ENCODE measurements around the gene MMS19.

MMS19 gene, protein sequence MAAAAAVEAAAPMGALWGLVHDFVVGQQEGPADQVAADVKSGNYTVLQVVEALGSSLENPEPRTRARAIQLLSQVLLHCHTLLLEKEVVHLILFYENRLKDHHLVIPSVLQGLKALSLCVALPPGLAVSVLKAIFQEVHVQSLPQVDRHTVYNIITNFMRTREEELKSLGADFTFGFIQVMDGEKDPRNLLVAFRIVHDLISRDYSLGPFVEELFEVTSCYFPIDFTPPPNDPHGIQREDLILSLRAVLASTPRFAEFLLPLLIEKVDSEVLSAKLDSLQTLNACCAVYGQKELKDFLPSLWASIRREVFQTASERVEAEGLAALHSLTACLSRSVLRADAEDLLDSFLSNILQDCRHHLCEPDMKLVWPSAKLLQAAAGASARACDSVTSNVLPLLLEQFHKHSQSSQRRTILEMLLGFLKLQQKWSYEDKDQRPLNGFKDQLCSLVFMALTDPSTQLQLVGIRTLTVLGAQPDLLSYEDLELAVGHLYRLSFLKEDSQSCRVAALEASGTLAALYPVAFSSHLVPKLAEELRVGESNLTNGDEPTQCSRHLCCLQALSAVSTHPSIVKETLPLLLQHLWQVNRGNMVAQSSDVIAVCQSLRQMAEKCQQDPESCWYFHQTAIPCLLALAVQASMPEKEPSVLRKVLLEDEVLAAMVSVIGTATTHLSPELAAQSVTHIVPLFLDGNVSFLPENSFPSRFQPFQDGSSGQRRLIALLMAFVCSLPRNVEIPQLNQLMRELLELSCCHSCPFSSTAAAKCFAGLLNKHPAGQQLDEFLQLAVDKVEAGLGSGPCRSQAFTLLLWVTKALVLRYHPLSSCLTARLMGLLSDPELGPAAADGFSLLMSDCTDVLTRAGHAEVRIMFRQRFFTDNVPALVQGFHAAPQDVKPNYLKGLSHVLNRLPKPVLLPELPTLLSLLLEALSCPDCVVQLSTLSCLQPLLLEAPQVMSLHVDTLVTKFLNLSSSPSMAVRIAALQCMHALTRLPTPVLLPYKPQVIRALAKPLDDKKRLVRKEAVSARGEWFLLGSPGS

GRCh38 chr10:97498076-97498840 is at the start of gene MMS19:
MMS19 (minus strand) TSS chr10:97498422; CDS start chr10:97498384, 38 bp downstream.
- DNase-seq: peak; percentile 89 to 100 (median 99)

DNA sequence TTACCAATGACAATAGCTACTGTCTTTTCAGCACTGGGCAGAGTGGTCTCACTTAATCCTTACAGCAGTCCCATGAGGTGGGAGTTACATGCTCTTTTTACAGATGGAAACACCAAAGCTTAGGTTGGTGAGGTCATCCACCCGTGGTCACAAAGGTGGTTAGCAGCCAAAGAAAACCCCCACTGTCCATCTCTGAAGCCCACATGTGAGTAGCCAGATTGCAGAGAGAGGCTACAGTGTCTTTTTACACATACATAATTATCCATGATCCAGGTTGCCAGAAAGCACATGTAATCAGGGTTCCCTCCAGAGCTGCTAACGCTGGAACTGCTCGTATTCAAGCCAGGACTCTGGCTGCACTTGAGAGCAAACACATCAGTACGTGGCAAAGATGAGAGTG is 49.7 kb upstream of the MMS19 start:
- DNase-seq: no peak

DNA sequence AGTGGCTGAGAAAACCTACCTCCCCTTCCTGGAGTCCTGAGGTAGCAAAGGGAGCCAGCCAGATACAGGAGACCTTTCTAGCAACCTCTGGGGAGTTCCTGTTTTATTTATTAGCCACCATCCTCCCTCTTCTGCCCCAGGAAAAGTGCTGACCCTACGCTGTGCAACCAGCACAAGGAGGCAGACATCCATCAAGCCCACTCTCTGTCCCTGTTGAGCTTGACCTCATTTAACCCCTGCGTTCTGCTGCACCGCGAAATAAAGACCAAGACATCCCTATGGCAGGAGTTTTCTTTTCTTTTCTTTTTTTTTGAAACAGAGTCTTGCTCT is 49.0 kb upstream of the MMS19 start:
- DNase-seq: no peak

- DNase-seq: no peak
Measured at GRCh38 chr10:97546456-97547270, 48.4 kb upstream of the MMS19 start.

DNA sequence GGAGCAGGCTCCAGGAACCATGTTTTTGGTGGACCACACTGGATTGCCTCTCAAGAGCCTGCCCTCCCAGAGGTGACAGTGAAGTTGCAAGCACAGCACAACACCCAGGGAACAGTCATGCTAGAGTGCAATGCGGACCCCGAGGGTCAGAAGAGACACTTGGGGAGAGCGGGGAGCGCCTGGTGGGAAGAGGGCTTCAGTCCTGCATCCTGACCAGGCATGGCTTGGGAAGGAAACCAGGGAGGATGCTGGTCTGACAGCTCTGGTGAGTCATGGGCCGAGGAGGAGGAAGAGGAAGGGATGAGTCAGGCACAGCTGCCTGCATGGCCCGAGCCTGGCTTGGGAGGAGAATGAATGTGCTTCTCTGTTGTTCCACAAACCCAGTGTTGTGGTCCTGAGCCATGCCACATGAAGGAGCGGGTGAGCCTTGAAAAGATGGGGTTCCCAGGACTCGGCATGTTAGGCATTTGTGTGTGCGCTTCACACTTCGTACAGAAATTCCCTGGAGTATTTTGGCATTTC is 44.9 kb upstream of the MMS19 start:
- DNase-seq: peak in 55 of 56 donors; percentile 29 to 96 (median 80)

- peak in 46 of 56 donors; percentile 16 to 89 (median 58) for DNase-seq
Measured at GRCh38 chr10:97542169-97543024, 44.2 kb upstream of the MMS19 start.

DNA sequence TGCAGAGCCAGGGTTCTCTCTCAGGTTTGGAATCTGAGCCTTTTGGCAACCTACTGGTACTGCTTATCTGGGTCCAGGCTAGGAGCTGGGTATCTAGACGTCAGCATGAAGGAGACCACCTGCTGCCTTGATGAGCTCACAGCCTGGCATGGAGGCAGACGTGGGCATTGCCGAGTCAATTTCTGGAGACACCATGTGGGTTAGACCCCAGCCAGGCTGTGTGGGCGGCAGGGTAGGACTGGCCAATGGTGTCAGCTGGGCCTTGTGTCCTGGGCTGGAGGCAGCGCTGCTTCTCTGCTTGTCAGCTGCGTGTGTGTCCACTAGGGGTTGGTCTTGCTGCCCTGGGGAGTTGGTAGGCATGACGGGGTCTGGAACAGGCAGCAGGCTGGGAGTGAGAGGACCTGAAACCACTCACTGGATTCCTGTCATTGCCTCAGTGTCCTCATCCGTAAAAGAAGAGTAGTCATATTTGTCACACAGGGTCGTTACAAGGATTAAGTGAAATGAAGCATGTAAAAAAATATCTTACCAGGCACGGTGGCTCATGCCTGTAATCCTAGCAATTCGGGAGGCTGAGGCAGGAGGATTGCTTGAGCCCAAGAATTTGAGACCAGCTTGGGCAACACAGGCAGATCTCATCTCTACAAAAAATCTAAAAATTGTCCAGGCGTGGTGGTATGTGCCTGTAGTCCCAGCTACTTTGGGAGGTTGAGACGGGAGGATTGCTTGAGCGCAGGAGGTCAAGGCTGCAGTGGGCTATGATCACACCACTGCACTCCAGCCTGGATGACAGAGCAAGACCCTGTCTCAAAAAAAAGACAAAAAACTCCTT is 42.7 kb upstream of the MMS19 start:
- DNase-seq: no peak

DNA sequence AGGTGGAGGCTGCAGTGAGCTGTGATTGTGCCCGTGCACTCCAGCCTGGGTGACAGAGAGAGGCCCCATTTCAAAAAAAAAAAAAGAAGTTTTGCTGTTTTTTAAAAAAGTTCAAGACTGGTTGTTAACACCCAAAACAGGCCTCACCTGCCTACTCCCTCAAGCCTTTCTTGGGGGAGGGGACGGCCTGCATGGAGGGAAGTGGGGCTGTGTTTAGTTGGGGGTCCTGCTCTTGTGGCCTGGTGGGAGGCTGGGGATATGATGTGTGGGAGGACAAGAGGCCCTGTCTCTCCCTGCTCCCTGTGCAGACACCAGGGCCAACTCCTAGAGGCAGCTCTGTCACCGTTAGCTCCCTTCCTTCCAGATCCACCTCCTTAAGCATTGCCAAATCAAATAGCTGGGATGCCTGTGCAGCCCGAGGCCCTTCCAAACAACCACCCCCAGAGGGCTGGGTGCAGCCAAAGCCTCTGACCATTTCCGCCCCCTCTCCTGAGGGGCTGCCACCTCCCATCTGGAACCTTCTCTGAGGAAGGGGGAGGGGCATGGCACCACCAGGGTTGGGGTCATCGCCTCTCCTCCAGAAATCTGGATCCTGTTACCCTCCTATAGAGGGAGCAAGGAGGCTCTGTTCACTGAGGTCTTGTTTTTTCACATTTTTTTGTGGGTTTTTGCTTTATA is 41.4 kb upstream of the MMS19 start:
- peak in 1 of 56 donors; percentile 27 for DNase-seq

DNA sequence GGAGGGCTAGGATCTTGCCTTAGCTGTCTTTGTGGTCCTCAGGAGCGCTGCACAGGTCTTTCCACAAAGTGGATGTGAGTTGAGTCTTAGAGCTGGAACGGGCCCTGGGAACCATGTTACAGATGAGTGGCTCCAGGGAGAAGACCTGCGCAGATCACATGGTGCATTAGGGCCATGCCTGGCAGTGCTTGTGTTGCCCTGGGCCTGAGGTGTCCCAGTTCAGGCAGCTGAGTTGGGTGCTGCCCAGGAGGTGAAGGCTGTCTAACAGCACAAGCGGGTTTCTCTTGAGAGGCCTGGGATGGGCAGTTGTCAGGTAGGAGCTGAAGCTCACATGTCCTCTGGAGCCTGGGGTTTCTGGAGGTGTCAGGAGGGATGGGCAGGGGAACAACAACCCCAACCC is 40.6 kb upstream of the MMS19 start:
- DNase-seq: no peak

DNA sequence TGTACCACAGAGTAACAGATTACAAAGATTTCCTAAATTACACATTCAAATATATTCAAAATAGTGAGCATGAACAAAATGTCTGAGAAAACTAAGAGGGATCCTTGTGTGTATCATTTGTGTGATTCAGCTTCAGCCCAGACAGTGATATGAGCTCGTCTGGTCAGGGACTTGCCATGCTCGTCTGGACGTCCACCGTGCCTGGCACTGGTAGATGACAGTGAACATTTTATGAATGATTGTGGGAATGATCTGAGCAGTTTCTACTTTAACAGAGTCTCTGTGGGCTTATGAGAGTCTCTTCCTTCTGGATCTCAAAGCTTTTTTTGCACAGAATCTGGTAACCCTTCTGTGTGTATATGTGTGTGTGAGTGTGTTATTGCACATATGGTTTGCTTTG is 40.2 kb upstream of the MMS19 start:
- DNase-seq: no peak

DNA sequence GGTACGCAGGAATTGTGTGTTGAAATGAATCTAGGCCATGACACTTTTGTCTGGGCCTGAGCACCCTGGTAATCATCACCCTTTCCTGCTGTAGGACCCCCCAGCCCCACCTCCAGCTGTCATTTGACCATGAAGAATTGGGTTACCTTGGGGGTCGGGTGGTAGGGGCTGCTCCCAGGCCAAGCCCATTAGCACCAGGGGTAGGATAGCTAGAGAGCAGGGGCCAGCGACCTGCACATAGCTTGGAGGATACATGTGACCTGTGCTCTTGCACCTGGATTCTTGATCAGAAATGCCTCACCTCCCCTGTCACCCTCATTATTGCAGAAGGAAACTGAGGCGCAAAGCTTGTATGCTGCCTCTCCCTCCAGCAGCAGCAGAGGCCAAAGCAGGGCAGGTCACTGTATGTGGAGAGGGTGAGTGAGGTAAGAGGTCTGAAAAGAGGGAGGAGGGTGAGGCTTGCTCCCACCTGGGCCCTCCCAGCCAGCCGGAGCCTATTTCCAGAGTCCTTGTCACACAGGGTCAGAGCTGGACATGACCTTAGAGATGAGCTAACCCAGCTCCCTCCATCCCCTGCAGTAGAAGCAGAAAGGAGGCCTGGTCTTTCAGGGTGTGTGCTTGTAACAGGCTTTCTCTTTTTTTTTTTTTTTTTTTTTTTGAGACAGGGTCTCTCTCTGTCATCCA is 39.1 kb upstream of the MMS19 start:
- DNase-seq: no peak

DNA sequence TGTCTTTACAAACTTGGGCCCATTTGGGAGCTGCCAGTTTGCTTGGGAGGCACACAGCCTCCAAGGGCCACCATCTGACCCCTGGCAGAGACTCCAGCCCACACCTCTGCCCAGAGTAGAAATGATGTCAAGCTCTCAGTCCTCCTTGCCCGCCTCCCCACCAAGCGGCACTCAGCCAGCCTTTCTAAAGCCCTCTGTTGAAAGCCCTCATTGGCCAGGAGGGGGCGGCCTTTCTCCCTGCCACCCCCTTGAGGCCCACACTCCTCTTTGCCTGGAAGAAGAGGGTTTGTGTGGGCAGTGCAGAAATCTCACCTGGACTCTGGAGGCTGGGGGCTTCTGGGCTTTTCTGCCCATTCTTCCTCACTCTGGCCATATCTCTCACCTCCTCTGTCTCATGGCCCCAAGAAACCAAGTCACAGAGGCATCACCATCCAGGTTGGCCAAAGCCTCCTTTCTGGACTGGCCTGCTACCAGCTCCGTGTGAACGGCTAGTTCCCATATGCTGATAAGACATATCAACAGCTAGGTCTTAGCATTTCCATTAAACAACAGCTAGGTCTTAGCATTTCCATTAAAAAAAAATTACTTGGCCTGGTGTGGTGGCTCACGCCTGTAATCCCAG is 36.6 kb upstream of the MMS19 start:
- peak in 38 of 56 donors; percentile 12 to 81 (median 35) for DNase-seq

GRCh38 chr10:97533888-97534287 is 35.7 kb upstream of the MMS19 start:
- DNase-seq: peak in 15 of 56 donors; percentile 11 to 59 (median 37)

DNA sequence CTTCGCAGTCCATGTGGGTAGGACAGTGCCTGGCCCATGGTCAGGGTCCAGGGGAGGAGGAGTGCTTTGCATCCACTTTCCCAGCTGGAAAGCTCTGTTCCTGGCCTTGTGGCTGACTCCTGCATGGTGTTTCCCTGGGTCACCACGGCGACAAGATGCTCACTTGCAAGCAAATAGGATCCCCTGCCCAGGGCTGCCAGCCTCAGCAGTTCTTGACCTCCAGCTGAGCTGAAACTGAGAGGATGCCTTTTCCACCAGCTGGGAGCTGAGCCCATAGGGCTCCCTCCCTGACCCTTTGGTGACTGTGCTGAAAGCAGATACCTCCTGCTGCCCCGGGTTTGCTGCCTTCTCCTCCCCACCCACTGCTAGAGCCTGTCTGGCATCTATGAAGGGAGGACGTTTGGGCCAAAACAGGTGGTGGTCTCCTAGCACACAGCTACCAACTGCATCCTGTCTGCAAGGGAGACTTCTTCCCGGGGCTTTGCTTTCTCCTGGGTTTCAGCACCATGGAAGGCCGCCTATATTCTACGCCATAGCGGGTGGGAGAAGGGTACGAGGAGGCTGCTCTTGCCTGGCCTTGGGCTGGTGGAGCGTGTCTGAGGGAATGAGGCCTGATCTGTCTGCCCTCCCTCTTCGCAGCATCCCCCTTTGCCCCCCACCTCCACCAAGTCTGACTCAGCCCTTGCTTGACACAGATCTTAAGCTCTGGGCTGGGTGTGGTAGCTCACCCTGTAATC is 34.9 kb upstream of the MMS19 start:
- DNase-seq: peak in 30 of 56 donors; percentile 13 to 73 (median 36)

DNA sequence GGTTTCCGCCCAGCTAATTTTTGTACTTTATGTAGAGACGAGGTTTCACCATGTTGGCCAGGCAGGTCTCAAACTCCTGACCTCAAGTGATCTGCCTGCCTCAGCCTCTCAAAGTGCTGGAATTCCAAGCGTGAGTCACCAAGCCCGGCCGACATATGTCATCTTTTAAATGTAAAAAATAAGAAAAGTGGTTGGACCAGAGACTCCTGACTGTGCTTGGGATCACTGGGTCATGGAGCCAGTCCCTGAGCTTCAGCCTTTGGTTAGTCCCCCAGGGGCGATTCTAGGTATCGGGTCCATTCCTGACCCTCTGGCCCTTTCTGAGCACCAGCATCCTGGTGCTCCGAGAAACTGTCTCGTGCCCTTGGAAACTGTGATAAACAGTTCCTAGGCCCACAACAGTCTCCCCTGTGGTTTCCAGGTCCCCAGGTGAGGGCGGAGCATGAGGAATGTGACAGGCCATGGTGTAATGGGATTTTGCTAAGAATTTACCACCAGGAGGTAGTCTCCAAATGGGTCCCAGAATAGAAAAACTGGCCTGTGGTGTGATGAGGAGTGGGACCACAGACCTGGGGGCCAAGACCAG is 33.3 kb upstream of the MMS19 start:
- DNase-seq: no peak

Measured in nucleus accumbens (tissue), 56 donors.